Tibial nerve (tissue), 4 donors: ENCODE results near the gene NPLOC4. TPM values are rescaled to one million over a fixed set of nuclear protein-coding genes. Genes with fewer than 3 reads are reported as not detected.

Source experiments
- DNase-seq, 2 donors: peaks; one replicate each; pipeline ENCODE4 v3.0.0-alpha.2; 2019; ENCODE audit warnings: low spot score in 2 of 2
- H3K27ac ChIP-seq, 4 donors: fragments of 200-600 bp; sonication (generic) in 3 of 4; one replicate each; pipeline ENCODE4 v1.5.1; 2017 to 2019; ENCODE audit warnings: mild to moderate bottlenecking in 1 of 4
- H3K27me3 ChIP-seq, 2 donors: fragments of 200-600 bp; sonication (generic) in 1 of 2; one replicate each; pipeline versions ENCODE4 v1.5.1 to v1.6.0; 2017 to 2019
- H3K36me3 ChIP-seq, 3 donors: fragments of 200-600 bp; sonication (generic); one replicate each; pipeline ENCODE4 v1.5.1; 2018 to 2019
- H3K4me1 ChIP-seq, 4 donors: fragments of 200-600 bp; sonication (generic) in 3 of 4; one replicate each; pipeline ENCODE4 v1.5.1; 2017 to 2019
- H3K4me3 ChIP-seq, 4 donors: fragments of 200-600 bp; sonication (generic) in 3 of 4; one replicate each; pipeline ENCODE4 v1.5.1; 2017 to 2019; ENCODE audit warnings: mild to moderate bottlenecking in 1 of 4, moderate library complexity in 1 of 4
- H3K9me3 ChIP-seq, 4 donors: fragments of 200-600 bp; sonication (generic) in 3 of 4; one replicate each; pipeline ENCODE4 v1.5.1; 2017 to 2019
- EP300 ChIP-seq, 2 donors: sonication (generic); formaldehyde crosslinking; IDR thresholded peaks; one replicate each; pipeline ENCODE4 v1.6.1; 2017; ENCODE audit warnings: antibody characterized with exemption in 2 of 2, mild to moderate bottlenecking in 1 of 2
- POLR2A ChIP-seq, 2 donors: fragments of 450-650 bp; IDR thresholded peaks; one replicate each; pipeline ENCODE4 v1.6.1; 2017; ENCODE audit warnings: antibody characterized with exemption in 2 of 2, mild to moderate bottlenecking in 2 of 2, moderate library complexity in 2 of 2
- WGBS, 2 donors: methylation state at CpG; one replicate each; pipeline ENCODE4 v1.1.5; 2018; 5-methylcytosine and 5-hydroxymethylcytosine counted together
- total RNA-seq, 4 donors: library from RNA; depleted of rRNA; stranded (reverse); fragments of >200 nt; gene quantifications; one replicate each; pipeline ENCODE4 v1.1.0, GENCODE V29; 2016
- TF ChIP-seq, protein P1 (sequence below), 5 experiments: fragments of 200-600 bp in 3 of 5; fragments of 450-650 bp in 2 of 5; sonication (generic) in 3 of 5; IDR thresholded peaks; one replicate each; pipeline ENCODE4 v1.5.1; 2016 to 2019; ENCODE audit warnings: antibody characterized with exemption in 5 of 5, mild to moderate bottlenecking in 3 of 5, moderate library complexity in 2 of 5

Gene NPLOC4
- total RNA-seq, 4 donors from 2014 or later: 51.1 to 79.2 (median 62.1) TPM

GRCh38 chr17:81549031-81549557 is 87.8 kb downstream of the NPLOC4 start:
- DNase-seq: no peak

GRCh38 chr17:81547614-81547982 is 89.3 kb downstream of the NPLOC4 start:
- Histone ChIP-seq H3K4me1 (peaks cover 0 to 17% (median 9%) of the 10 kb centered on the region in 4 donors), H3K9me3 (no peaks in the 10 kb centered on the region), H3K27ac (no peak overlapping the region), H3K27me3 (no peaks in the 10 kb centered on the region), H3K4me3 (no peak overlapping the region), H3K36me3 (peaks cover 2 to 82% (median 23%) of the 10 kb centered on the region in 3 donors)
- no peak for DNase-seq
- 70 to 86% methylated on average over 8 to 11 of the region's 14 CpGs for WGBS, 2 donors
- TF ChIP-seq, protein P1, sequence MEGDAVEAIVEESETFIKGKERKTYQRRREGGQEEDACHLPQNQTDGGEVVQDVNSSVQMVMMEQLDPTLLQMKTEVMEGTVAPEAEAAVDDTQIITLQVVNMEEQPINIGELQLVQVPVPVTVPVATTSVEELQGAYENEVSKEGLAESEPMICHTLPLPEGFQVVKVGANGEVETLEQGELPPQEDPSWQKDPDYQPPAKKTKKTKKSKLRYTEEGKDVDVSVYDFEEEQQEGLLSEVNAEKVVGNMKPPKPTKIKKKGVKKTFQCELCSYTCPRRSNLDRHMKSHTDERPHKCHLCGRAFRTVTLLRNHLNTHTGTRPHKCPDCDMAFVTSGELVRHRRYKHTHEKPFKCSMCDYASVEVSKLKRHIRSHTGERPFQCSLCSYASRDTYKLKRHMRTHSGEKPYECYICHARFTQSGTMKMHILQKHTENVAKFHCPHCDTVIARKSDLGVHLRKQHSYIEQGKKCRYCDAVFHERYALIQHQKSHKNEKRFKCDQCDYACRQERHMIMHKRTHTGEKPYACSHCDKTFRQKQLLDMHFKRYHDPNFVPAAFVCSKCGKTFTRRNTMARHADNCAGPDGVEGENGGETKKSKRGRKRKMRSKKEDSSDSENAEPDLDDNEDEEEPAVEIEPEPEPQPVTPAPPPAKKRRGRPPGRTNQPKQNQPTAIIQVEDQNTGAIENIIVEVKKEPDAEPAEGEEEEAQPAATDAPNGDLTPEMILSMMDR (IDR thresholded peaks at IDR 0.05): no peak

More at GRCh38 chr17:81549031-81549557, 87.8 kb downstream of the NPLOC4 start:
- peaks cover 2 to 67% (median 18%) of the 10 kb centered on the region in 3 donors for H3K36me3 ChIP-seq
- H3K9me3 ChIP-seq: no peaks in the 10 kb centered on the region
- no peak overlapping the region for H3K4me3 ChIP-seq
- TF ChIP-seq EP300 (IDR thresholded peaks at IDR 0.05) (no peak), POLR2A (IDR thresholded peaks at IDR 0.05) (no peak)
- TF ChIP-seq, protein P1 (IDR thresholded peaks at IDR 0.05): no peak
- 83 to 87% methylated on average over 13 to 16 of the region's 16 CpGs for whole genome bisulfite sequencing, 2 donors
- no peaks in the 10 kb centered on the region for H3K27me3 ChIP-seq
- no peak overlapping the region for H3K27ac ChIP-seq
- H3K4me1 ChIP-seq: peaks cover 0 to 31% (median 20%) of the 10 kb centered on the region in 4 donors

- Histone ChIP-seq H3K9me3 (no peaks in the 10 kb centered on the region), H3K27ac (no peak overlapping the region), H3K36me3 (peaks cover 2 to 87% (median 23%) of the 10 kb centered on the region in 3 donors), H3K4me3 (no peak overlapping the region), H3K4me1 (peaks cover 0 to 17% (median 7%) of the 10 kb centered on the region in 4 donors), H3K27me3 (no peaks in the 10 kb centered on the region)
- TF ChIP-seq EP300 (IDR thresholded peaks at IDR 0.05) (no peak), POLR2A (IDR thresholded peaks at IDR 0.05) (no peak)
- TF ChIP-seq, protein P1 (IDR thresholded peaks at IDR 0.05): no peak
- DNase-seq: no peak
- WGBS, 2 donors: 86 to 88% methylated on average over 24 to 35 of the region's 36 CpGs
Measured at GRCh38 chr17:81546906-81547613, 89.9 kb downstream of the NPLOC4 start.

DNA sequence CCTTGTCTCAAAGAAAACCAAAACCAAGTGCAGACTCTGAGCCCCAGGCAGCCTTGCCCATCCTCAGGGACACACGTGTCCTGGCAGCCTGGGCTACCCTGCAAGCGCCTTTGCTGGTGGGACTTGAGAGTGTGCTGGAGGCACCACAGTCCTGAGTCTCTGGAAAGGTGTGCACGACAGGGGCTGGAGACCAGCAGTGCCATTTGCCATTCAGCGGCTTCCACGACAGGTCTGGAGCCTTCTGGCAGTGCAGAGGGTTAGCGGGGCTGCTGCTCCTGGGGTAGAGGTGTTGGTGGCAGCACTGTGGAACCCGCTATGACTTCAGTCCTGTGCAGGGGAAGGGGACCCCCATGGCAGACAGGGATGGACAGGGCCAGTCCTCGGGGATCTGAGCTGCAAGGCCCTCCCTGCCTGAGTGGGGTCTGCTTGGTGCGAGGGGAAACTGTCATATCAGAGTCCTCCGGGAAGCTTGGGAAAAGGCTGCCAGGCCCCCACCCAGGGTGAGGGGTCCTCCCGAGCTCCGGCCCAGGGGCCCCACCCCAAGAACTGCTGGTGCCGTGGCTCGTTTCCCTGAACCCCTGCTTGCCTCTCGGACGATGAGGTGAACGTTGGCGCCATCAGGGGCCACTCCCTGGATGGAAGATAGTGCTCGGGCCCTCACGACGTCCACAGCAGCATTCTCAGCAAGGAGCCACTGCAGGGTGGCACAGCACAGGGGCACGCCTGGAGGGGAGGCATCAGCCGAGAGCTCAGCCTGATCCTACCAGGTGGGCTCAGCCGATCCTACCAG is 91.6 kb downstream of the NPLOC4 start:
- Histone ChIP-seq H3K27ac (no peak overlapping the region), H3K4me1 (peaks cover 0 to 4% (median 0%) of the 10 kb centered on the region in 4 donors), H3K4me3 (no peak overlapping the region), H3K27me3 (no peaks in the 10 kb centered on the region), H3K9me3 (no peaks in the 10 kb centered on the region), H3K36me3 (peaks cover 4 to 95% (median 29%) of the 10 kb centered on the region in 3 donors)
- DNase-seq: no peak
- WGBS, 2 donors: 85 to 91% methylated on average over 20 of the region's 24 CpGs
- TF ChIP-seq, protein P1 (IDR thresholded peaks at IDR 0.05): no peak
- TF ChIP-seq EP300 (IDR thresholded peaks at IDR 0.05) (no peak), POLR2A (IDR thresholded peaks at IDR 0.05) (no peak)
